Caco-2 (cell line): Measurements from ENCODE around the gene PLCXD3. TPM values are rescaled to one million over a fixed set of nuclear protein-coding genes. Genes with fewer than 3 reads are reported as not detected.

Experiments used
- BruUV-seq: library from RNA; stranded (reverse); fragments of 400-500 nt; replicated peaks from 2 replicates; lab custom pipeline; 2021; lab: Mats Ljungman, UMichigan
- CTCF ChIA-PET: fragments of 300-600 bp; sonication (Branson Sonifier 250); formaldehyde crosslinking; loops from one replicate; lab custom pipeline; 2022; ENCODE audit warnings: antibody characterized with exemption; lab: Charles Lee
- POLR2A ChIA-PET: fragments of 300-600 bp; sonication (Branson Sonifier 250); formaldehyde crosslinking; loops from one replicate; lab custom pipeline; 2022; ENCODE audit warnings: antibody characterized with exemption; lab: Charles Lee
- DNase-seq, 2 experiments: peaks; one replicate each; pipeline versions ENCODE4 v3.0.0 to v3.0.0-alpha.2; 2020 to 2022
- H3K27me3 ChIP-seq: replicated peaks from 2 replicates; pipeline ENCODE4 v1.6.0; 2011; ENCODE audit warnings: low read length; ENCODE audit not compliant: control insufficient read depth, insufficient read depth
- H3K36me3 ChIP-seq: 2 replicates; pipeline ENCODE4 v1.5.1; 2011; ENCODE audit warnings: low read length; ENCODE audit not compliant: control insufficient read depth, insufficient read depth
- H3K4me1 ChIP-seq: fragments of 250-450 bp; sonication (Bioruptor Pico); 2 replicates; pipeline ENCODE4 v1.5.1; 2020; ENCODE audit warnings: mild to moderate bottlenecking
- H3K4me3 ChIP-seq: 2 replicates; pipeline ENCODE4 v1.5.1; 2011; ENCODE audit warnings: low read depth, mild to moderate bottlenecking, control low read depth, low read length
- H3K9me3 ChIP-seq: fragments of 250-450 bp; sonication (Bioruptor Pico); 2 replicates; pipeline ENCODE4 v1.5.1; 2020; ENCODE audit warnings: mild to moderate bottlenecking, moderate library complexity
- H3K27ac Mint-ChIP-seq: one replicate; pipeline ENCODE4 v1.8.0; 2022; ENCODE audit warnings: mixed read lengths; ENCODE audit not compliant: unreplicated experiment
- H3K27me3 Mint-ChIP-seq: one replicate; pipeline ENCODE4 v1.8.0; 2022; ENCODE audit warnings: mixed read lengths; ENCODE audit not compliant: insufficient read depth, unreplicated experiment
- H3K36me3 Mint-ChIP-seq: one replicate; pipeline ENCODE4 v1.8.0; 2022; ENCODE audit warnings: mild to moderate bottlenecking, mixed read lengths; ENCODE audit not compliant: insufficient read depth, unreplicated experiment
- H3K4me1 Mint-ChIP-seq: one replicate; pipeline ENCODE4 v1.8.0; 2022; ENCODE audit warnings: low read depth, mixed read lengths; ENCODE audit not compliant: unreplicated experiment
- H3K4me3 Mint-ChIP-seq: one replicate; pipeline ENCODE4 v1.8.0; 2022; ENCODE audit warnings: mild to moderate bottlenecking, moderate library complexity, mixed read lengths; ENCODE audit not compliant: unreplicated experiment
- H3K9me3 Mint-ChIP-seq: one replicate; pipeline ENCODE4 v1.8.0; 2022; ENCODE audit warnings: mixed read lengths; ENCODE audit not compliant: unreplicated experiment
- intact Hi-C: fragments of 100-400 bp; cut with micrococcal nuclease; formaldehyde crosslinking; loops from one replicate; pipeline ENCODE4 v1.10.0; 2022; ENCODE audit not compliant: unreplicated experiment
- total RNA-seq: library from RNA; stranded (reverse); gene quantifications from 2 replicates; pipeline ENCODE4 v1.2.3, GENCODE V29; 2022
- TF ChIP-seq, protein P1 (sequence below), 2 experiments: fragments of 200-600 bp in 1 of 2; IDR thresholded peaks; 1 replicate in 1 of 2; 2 replicates in 1 of 2; pipeline versions ENCODE4 v1.5.1 to v1.8.0; 2011 to 2022; ENCODE audit warnings: antibody characterized with exemption in 1 of 2, control low read depth in 1 of 2, inconsistent platforms in 1 of 2, low read depth in 1 of 2, low read length in 1 of 2, mild to moderate bottlenecking in 1 of 2, moderate library complexity in 1 of 2; ENCODE audit not compliant: insufficient read depth in 1 of 2, severe bottlenecking in 1 of 2, unreplicated experiment in 1 of 2

The PLCXD3 gene
- total RNA-seq, 1 experiment from 2014 or later: 0.20 TPM

DNA sequence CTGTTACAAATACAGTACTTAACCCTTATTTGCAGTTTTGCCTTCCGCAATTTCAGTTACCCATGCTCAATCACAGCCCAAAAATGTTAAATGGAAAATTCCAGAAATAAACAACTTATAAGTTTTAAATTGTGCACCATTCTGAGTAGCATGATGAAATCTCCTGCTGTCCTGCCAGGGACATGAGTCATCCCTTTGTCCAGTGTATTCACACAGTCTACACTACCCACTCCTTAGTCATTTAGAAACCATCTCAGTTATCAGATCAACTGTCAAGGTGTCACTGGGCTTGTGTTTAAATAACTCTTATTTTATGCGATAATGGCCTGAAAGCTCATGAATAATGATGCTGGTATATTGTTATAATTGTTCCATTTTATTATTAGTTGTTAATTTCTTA, 95.8 kb downstream of the PLCXD3 start:
- TF ChIP-seq, protein P1, sequence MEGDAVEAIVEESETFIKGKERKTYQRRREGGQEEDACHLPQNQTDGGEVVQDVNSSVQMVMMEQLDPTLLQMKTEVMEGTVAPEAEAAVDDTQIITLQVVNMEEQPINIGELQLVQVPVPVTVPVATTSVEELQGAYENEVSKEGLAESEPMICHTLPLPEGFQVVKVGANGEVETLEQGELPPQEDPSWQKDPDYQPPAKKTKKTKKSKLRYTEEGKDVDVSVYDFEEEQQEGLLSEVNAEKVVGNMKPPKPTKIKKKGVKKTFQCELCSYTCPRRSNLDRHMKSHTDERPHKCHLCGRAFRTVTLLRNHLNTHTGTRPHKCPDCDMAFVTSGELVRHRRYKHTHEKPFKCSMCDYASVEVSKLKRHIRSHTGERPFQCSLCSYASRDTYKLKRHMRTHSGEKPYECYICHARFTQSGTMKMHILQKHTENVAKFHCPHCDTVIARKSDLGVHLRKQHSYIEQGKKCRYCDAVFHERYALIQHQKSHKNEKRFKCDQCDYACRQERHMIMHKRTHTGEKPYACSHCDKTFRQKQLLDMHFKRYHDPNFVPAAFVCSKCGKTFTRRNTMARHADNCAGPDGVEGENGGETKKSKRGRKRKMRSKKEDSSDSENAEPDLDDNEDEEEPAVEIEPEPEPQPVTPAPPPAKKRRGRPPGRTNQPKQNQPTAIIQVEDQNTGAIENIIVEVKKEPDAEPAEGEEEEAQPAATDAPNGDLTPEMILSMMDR (IDR thresholded peaks at IDR 0.05; ENCODE audit: insufficient read depth in 1 of 2, low read depth in 1 of 2, low read length in 1 of 2, severe bottlenecking in 1 of 2, unreplicated experiment in 1 of 2): no peak
- Histone ChIP-seq H3K27me3 (no peaks in the 10 kb centered on the region), H3K9me3 (no peaks in the 10 kb centered on the region), H3K4me3 (no peak overlapping the region), H3K36me3 (no peaks in the 10 kb centered on the region; the same call in 1 of the 2 replicates), H3K4me1 (peaks cover 20% of the 10 kb centered on the region)
- intact Hi-C loops: no loop called here
- H3K4me1 Mint-ChIP-seq: peaks cover 21% of the 10 kb centered on the region
- CTCF ChIA-PET: no interaction called here
- H3K36me3 Mint-ChIP-seq: no peaks in the 10 kb centered on the region
- H3K4me3 Mint-ChIP-seq: no peak overlapping the region
- no peaks in the 10 kb centered on the region for H3K9me3 Mint-ChIP-seq
- peak in 1 of 2 experiments; percentile 19 for DNase-seq
- no TSS peak for BruUV-seq
- POLR2A ChIA-PET: no interaction called here
- peak overlapping the region; percentile 88 for H3K27ac Mint-ChIP-seq
- H3K27me3 Mint-ChIP-seq: no peaks in the 10 kb centered on the region

DNA sequence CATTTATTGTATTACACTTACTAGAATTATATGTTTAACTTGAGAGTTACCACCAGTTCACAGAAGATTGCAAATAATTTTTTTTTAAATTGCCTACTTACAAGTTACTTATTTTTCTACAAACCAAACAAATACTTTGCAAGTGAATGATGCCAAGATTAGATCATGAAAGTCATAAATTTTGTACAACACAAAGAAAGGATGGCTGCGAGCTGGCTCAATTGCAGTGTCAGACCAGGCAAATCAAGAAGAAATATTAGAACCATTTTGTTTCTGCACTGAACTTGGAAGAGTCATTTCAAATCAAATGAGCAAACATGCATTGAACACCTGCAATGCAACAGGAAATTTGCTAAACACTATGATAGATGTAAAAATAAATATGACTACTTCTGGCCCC, 97.3 kb downstream of the PLCXD3 start:
- H3K4me3 Mint-ChIP-seq: no peak overlapping the region
- H3K27me3 Mint-ChIP-seq: no peaks in the 10 kb centered on the region
- TF ChIP-seq, protein P1 (IDR thresholded peaks at IDR 0.05; ENCODE audit: insufficient read depth in 1 of 2, low read depth in 1 of 2, low read length in 1 of 2, severe bottlenecking in 1 of 2, unreplicated experiment in 1 of 2): no peak
- Histone ChIP-seq H3K4me1 (peaks cover 35% of the 10 kb centered on the region), H3K36me3 (no peaks in the 10 kb centered on the region; the same call in 1 of the 2 replicates), H3K27me3 (no peaks in the 10 kb centered on the region), H3K9me3 (no peaks in the 10 kb centered on the region), H3K4me3 (no peak overlapping the region)
- no peak for DNase-seq
- no peaks in the 10 kb centered on the region for H3K36me3 Mint-ChIP-seq
- H3K4me1 Mint-ChIP-seq: peaks cover 30% of the 10 kb centered on the region
- ChIA-PET POLR2A (no interaction called here), CTCF (no interaction called here)
- no peaks in the 10 kb centered on the region for H3K9me3 Mint-ChIP-seq
- peak overlapping the region; percentile 88 for H3K27ac Mint-ChIP-seq
- BruUV-seq: no TSS peak
- intact Hi-C loops: no loop called here

DNA sequence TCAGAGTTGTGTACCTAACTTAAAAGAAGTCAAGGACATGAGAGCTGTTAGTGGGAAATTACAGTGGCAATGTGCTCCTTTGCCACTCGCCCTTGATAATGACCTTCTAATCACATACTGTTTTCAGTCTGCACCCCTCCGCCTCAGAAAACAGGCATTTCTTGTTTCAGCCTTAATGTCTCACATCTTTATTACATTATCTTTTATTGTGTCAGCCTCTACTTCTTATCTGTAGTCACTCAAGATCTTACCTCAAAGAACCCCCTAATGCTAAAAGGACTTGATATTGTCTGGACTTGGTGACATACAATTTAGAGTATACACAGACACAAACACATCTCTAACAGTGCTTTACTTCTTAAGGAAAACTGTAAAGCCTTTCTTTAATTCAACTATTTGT, 97.9 kb downstream of the PLCXD3 start:
- H3K4me3 Mint-ChIP-seq: no peak overlapping the region
- H3K4me1 Mint-ChIP-seq: peaks cover 32% of the 10 kb centered on the region
- H3K4me1 ChIP-seq: peaks cover 41% of the 10 kb centered on the region
- intact Hi-C loops: no loop called here
- no peaks in the 10 kb centered on the region for H3K36me3 Mint-ChIP-seq
- TF ChIP-seq, protein P1 (IDR thresholded peaks at IDR 0.05; ENCODE audit: insufficient read depth in 1 of 2, low read depth in 1 of 2, low read length in 1 of 2, severe bottlenecking in 1 of 2, unreplicated experiment in 1 of 2): no peak
- POLR2A ChIA-PET: no interaction called here
- H3K36me3 ChIP-seq: no peaks in the 10 kb centered on the region; the same call in 1 of the 2 replicates
- no TSS peak for BruUV-seq
- no peak overlapping the region for H3K4me3 ChIP-seq
- no peaks in the 10 kb centered on the region for H3K27me3 ChIP-seq
- no peaks in the 10 kb centered on the region for H3K9me3 ChIP-seq
- no peak overlapping the region for H3K27ac Mint-ChIP-seq
- no peak for DNase-seq
- no peaks in the 10 kb centered on the region for H3K9me3 Mint-ChIP-seq
- CTCF ChIA-PET: no interaction called here
- no peaks in the 10 kb centered on the region for H3K27me3 Mint-ChIP-seq
